WTC11 (cell line): ENCODE results near the gene ADCY2. TPM values are rescaled to one million over a fixed set of nuclear protein-coding genes. Genes with fewer than 3 reads are reported as not detected.

ENCODE experiments used
- ATAC-seq: fragments of 200-7000 bp; cut with Tn5 transposase; 2 replicates; pipeline ENCODE4 v1.10.0; 2021; ENCODE audit warnings: mild to moderate bottlenecking, moderate library complexity
- CTCF ChIA-PET: fragments of 300-600 bp; sonication (Branson Sonifier 250); formaldehyde crosslinking; loops from one replicate; lab custom pipeline; 2021; ENCODE audit warnings: antibody characterized with exemption; lab: Charles Lee
- POLR2A ChIA-PET: fragments of 350-600 bp; sonication (Branson Sonifier 250); formaldehyde crosslinking; loops from one replicate; lab custom pipeline; 2021; ENCODE audit warnings: antibody characterized with exemption; lab: Charles Lee
- DNase-seq: peaks from one replicate; pipeline ENCODE4 v3.0.0; 2021; ENCODE audit warnings: low spot score
- H3K27ac Mint-ChIP-seq: 2 replicates; pipeline ENCODE4 v1.8.0; 2021; ENCODE audit warnings: mixed read lengths
- H3K27me3 Mint-ChIP-seq: 2 replicates; pipeline ENCODE4 v1.8.0; 2021; ENCODE audit warnings: low read depth, mild to moderate bottlenecking, moderate library complexity, mixed read lengths
- H3K36me3 Mint-ChIP-seq: 2 replicates; pipeline ENCODE4 v1.8.0; 2021; ENCODE audit warnings: mixed read lengths
- H3K4me1 Mint-ChIP-seq: 2 replicates; pipeline ENCODE4 v1.8.0; 2022; ENCODE audit warnings: mixed read lengths
- H3K4me3 Mint-ChIP-seq: 2 replicates; pipeline ENCODE4 v1.8.0; 2021; ENCODE audit warnings: mild to moderate bottlenecking, moderate library complexity, mixed read lengths
- H3K9me3 Mint-ChIP-seq: 2 replicates; pipeline ENCODE4 v1.8.0; 2021; ENCODE audit warnings: mixed read lengths
- CBFB ChIP-seq: sonication (generic); formaldehyde crosslinking; IDR thresholded peaks from 2 replicates; pipeline ENCODE4 v1.8.1; 2022; ENCODE audit warnings: mild to moderate bottlenecking, low read depth, missing genetic modification reagents
- FOXK1 ChIP-seq: sonication (generic); formaldehyde crosslinking; IDR thresholded peaks from 2 replicates; pipeline ENCODE4 v1.8.0; 2022; ENCODE audit warnings: mild to moderate bottlenecking, moderate library complexity, missing genetic modification reagents
- FOXP1 ChIP-seq: sonication (generic); formaldehyde crosslinking; IDR thresholded peaks from 2 replicates; pipeline ENCODE4 v1.8.0; 2022; ENCODE audit warnings: missing genetic modification reagents, mild to moderate bottlenecking, moderate library complexity, borderline replicate concordance
- JUN ChIP-seq: sonication (generic); formaldehyde crosslinking; IDR thresholded peaks from 2 replicates; pipeline ENCODE4 v1.8.0; 2023; ENCODE audit warnings: mild to moderate bottlenecking, missing genetic modification reagents
- MXD4 ChIP-seq: fragments of 250-450 bp; sonication (Bioruptor Pico); IDR thresholded peaks from 2 replicates; pipeline ENCODE4 v1.8.0; 2021; ENCODE audit warnings: mild to moderate bottlenecking, moderate library complexity, borderline replicate concordance
- NR3C1 ChIP-seq: sonication (generic); formaldehyde crosslinking; conservative IDR thresholded peaks from 2 replicates; pipeline ENCODE4 v1.8.1; 2023; ENCODE audit warnings: low read depth, mild to moderate bottlenecking, missing genetic modification reagents
- TCF7 ChIP-seq: sonication (generic); formaldehyde crosslinking; IDR thresholded peaks from 2 replicates; pipeline ENCODE4 v1.8.0; 2022; ENCODE audit warnings: mild to moderate bottlenecking, low read depth, missing genetic modification reagents, moderate library complexity
- TEAD4 ChIP-seq: sonication (generic); formaldehyde crosslinking; IDR thresholded peaks from 2 replicates; pipeline ENCODE4 v1.8.0; 2022; ENCODE audit warnings: mild to moderate bottlenecking, missing genetic modification reagents
- ZNF423 ChIP-seq: fragments of 250-450 bp; sonication (Bioruptor Pico); IDR thresholded peaks from 2 replicates; pipeline ENCODE4 v2.1.2; 2022; ENCODE audit warnings: mild to moderate bottlenecking, moderate library complexity
- total RNA-seq: library from RNA; stranded (reverse); gene quantifications from 3 replicates; pipeline ENCODE4 v1.2.3, GENCODE V29; 2021
- TF ChIP-seq, protein P1 (sequence below): fragments of 250-450 bp; sonication (Bioruptor Pico); IDR thresholded peaks from 2 replicates; pipeline ENCODE4 v1.9.0; 2021; ENCODE audit warnings: mild to moderate bottlenecking
- TF ChIP-seq, protein P2 (sequence below): sonication (generic); formaldehyde crosslinking; IDR thresholded peaks from 2 replicates; pipeline ENCODE4 v1.8.1; 2023; ENCODE audit warnings: mild to moderate bottlenecking, missing genetic modification reagents, moderate library complexity
- TF ChIP-seq, protein P3 (sequence below): sonication (generic); formaldehyde crosslinking; IDR thresholded peaks from 2 replicates; pipeline ENCODE4 v1.8.0; 2023; ENCODE audit warnings: missing genetic modification reagents
- TF ChIP-seq, protein P4 (sequence below): sonication (generic); formaldehyde crosslinking; conservative IDR thresholded peaks from 2 replicates; pipeline ENCODE4 v1.8.1; 2023; ENCODE audit warnings: mild to moderate bottlenecking, low read depth, missing genetic modification reagents, moderate library complexity
- TF ChIP-seq, protein P5 (sequence below): sonication (generic); formaldehyde crosslinking; IDR thresholded peaks from 2 replicates; pipeline ENCODE4 v1.8.0; 2023; ENCODE audit warnings: missing genetic modification reagents, mild to moderate bottlenecking, borderline replicate concordance

Gene ADCY2
- total RNA-seq, 1 experiment from 2014 or later, result 142 TPM

DNA sequence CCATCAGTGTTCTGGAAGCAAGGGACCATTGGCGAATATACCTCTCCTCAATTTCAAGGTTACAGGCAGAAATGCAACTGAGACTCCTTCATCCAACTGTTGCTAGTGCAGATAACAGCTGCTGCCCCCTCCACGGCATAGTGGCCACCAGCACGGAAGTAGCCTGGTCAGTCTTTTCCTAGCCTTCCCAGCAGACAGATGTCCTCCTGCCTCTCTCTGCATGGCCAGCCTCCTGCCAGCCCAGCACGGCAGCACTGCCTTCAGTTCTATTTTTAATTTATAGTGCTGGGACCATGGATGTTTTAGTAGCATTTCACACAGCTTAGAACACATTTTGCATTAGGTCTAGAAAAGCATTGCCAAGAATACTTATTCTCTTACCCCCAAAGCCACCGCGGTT is 266.4 kb downstream of the ADCY2 start (continued):
- TF ChIP-seq, protein P1, sequence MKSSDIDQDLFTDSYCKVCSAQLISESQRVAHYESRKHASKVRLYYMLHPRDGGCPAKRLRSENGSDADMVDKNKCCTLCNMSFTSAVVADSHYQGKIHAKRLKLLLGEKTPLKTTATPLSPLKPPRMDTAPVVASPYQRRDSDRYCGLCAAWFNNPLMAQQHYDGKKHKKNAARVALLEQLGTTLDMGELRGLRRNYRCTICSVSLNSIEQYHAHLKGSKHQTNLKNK (CRISPR knock-in tag), result no peak
- TF ChIP-seq TCF7 (CRISPR knock-in tag) (no peak), JUN (CRISPR knock-in tag) (no peak), NR3C1 (CRISPR knock-in tag) (no peak), TEAD4 (CRISPR knock-in tag) (no peak), FOXK1 (CRISPR knock-in tag) (no peak), CBFB (no peak)
- TF ChIP-seq, protein P2, sequence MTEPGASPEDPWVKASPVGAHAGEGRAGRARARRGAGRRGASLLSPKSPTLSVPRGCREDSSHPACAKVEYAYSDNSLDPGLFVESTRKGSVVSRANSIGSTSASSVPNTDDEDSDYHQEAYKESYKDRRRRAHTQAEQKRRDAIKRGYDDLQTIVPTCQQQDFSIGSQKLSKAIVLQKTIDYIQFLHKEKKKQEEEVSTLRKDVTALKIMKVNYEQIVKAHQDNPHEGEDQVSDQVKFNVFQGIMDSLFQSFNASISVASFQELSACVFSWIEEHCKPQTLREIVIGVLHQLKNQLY (CRISPR knock-in tag), result no peak

DNA sequence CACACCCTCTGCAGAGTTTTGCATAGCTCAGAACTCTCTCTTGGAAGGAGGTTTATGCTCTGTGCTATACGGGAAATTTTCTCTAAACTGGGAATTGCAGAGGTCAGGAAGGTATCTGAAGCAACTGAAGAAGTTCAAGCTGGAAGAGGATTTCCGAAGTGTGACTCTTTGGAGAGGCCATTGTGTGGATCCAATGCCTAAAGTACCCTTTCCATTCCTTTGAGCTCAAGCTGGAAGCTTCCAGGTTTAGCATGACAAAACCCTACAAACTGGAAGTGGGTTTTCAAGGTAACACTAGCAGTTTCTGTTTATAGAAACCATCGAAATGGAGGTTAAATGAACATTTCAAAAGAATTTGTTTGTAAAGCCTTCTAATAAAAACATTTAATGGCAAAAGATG is 267.9 kb downstream of the ADCY2 start:
- ChIA-PET POLR2A (interaction anchor here (0.6 kb wide), 1 partner anchor 16 kb away, joined by 3 read pairs; no protein-coding TSS in a partner anchor), CTCF (interaction anchor here (1.1 to 1.2 kb wide), 2 partner anchors 9 to 91 kb away, joined by 3 to 4 read pairs; no protein-coding TSS in a partner anchor)
- no peaks in the 10 kb centered on the region for H3K27me3 Mint-ChIP-seq
- peaks cover 32% of the 10 kb centered on the region for H3K36me3 Mint-ChIP-seq
- no peak for DNase-seq
- peaks cover 76% of the 10 kb centered on the region for H3K4me1 Mint-ChIP-seq
- TF ChIP-seq NR3C1 (CRISPR knock-in tag), result no peak
- TF ChIP-seq MXD4 (CRISPR knock-in tag), result 0 out of 2 replicates have a peak, but pooled peaks have one; percentile 13
- peak overlapping the region; percentile 86 for H3K27ac Mint-ChIP-seq
- ATAC-seq, result peak; percentile 73
- H3K9me3 Mint-ChIP-seq, result peaks cover under 1% of the 10 kb centered on the region
- H3K4me3 Mint-ChIP-seq, result no peak overlapping the region

DNA sequence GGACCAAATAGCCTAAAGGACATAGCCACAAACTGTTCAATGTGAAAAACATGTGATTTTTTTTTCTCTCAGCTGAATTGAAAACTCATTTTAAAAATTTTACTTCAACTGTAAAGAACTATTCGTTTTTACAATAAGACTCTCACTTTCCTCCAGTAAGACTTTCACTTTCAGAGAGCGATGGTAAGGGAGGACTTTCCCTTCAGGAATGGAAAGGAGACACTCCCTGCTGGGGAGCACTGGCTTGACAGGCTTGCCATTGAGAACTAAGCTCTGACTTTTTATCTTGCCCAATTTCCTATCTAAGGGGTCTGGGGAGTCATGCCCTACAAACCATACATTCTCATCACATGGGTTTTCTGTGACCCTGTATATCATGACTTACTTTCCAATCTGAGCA is 268.3 kb downstream of the ADCY2 start:
- Mint-ChIP-seq H3K9me3 (peaks cover 5% of the 10 kb centered on the region), H3K4me1 (peaks cover 72% of the 10 kb centered on the region)
- POLR2A ChIA-PET, result interaction anchor here (0.6 kb wide), 1 partner anchor 17 kb away, joined by 3 read pairs; no protein-coding TSS in a partner anchor

More for the DNA sequence above, 268.3 kb downstream of the ADCY2 start:
- CTCF ChIA-PET, result interaction anchor here (1.1 to 1.2 kb wide), 2 partner anchors 9 to 91 kb away, joined by 3 to 4 read pairs; no protein-coding TSS in a partner anchor
- no peak for ATAC-seq
- no peak for DNase-seq
- TF ChIP-seq, protein P3, sequence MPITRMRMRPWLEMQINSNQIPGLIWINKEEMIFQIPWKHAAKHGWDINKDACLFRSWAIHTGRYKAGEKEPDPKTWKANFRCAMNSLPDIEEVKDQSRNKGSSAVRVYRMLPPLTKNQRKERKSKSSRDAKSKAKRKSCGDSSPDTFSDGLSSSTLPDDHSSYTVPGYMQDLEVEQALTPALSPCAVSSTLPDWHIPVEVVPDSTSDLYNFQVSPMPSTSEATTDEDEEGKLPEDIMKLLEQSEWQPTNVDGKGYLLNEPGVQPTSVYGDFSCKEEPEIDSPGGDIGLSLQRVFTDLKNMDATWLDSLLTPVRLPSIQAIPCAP, result no peak
- TF ChIP-seq ZNF423 (CRISPR knock-in tag) (no peak), FOXP1 (CRISPR knock-in tag) (no peak)
- TF ChIP-seq, protein P4, sequence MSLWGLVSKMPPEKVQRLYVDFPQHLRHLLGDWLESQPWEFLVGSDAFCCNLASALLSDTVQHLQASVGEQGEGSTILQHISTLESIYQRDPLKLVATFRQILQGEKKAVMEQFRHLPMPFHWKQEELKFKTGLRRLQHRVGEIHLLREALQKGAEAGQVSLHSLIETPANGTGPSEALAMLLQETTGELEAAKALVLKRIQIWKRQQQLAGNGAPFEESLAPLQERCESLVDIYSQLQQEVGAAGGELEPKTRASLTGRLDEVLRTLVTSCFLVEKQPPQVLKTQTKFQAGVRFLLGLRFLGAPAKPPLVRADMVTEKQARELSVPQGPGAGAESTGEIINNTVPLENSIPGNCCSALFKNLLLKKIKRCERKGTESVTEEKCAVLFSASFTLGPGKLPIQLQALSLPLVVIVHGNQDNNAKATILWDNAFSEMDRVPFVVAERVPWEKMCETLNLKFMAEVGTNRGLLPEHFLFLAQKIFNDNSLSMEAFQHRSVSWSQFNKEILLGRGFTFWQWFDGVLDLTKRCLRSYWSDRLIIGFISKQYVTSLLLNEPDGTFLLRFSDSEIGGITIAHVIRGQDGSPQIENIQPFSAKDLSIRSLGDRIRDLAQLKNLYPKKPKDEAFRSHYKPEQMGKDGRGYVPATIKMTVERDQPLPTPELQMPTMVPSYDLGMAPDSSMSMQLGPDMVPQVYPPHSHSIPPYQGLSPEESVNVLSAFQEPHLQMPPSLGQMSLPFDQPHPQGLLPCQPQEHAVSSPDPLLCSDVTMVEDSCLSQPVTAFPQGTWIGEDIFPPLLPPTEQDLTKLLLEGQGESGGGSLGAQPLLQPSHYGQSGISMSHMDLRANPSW, result no peak
- TF ChIP-seq, protein P5, sequence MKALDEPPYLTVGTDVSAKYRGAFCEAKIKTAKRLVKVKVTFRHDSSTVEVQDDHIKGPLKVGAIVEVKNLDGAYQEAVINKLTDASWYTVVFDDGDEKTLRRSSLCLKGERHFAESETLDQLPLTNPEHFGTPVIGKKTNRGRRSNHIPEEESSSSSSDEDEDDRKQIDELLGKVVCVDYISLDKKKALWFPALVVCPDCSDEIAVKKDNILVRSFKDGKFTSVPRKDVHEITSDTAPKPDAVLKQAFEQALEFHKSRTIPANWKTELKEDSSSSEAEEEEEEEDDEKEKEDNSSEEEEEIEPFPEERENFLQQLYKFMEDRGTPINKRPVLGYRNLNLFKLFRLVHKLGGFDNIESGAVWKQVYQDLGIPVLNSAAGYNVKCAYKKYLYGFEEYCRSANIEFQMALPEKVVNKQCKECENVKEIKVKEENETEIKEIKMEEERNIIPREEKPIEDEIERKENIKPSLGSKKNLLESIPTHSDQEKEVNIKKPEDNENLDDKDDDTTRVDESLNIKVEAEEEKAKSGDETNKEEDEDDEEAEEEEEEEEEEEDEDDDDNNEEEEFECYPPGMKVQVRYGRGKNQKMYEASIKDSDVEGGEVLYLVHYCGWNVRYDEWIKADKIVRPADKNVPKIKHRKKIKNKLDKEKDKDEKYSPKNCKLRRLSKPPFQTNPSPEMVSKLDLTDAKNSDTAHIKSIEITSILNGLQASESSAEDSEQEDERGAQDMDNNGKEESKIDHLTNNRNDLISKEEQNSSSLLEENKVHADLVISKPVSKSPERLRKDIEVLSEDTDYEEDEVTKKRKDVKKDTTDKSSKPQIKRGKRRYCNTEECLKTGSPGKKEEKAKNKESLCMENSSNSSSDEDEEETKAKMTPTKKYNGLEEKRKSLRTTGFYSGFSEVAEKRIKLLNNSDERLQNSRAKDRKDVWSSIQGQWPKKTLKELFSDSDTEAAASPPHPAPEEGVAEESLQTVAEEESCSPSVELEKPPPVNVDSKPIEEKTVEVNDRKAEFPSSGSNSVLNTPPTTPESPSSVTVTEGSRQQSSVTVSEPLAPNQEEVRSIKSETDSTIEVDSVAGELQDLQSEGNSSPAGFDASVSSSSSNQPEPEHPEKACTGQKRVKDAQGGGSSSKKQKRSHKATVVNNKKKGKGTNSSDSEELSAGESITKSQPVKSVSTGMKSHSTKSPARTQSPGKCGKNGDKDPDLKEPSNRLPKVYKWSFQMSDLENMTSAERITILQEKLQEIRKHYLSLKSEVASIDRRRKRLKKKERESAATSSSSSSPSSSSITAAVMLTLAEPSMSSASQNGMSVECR (CRISPR knock-in tag), result no peak
- TF ChIP-seq, all 79 proteins: peak for 0
- H3K4me3 Mint-ChIP-seq, result no peak overlapping the region
- no peaks in the 10 kb centered on the region for H3K27me3 Mint-ChIP-seq
- H3K27ac Mint-ChIP-seq, result peak overlapping the region; percentile 86
- peaks cover 36% of the 10 kb centered on the region for H3K36me3 Mint-ChIP-seq
